Spleen (tissue), 7 donors: Measurements from ENCODE around the gene CFI.

Experiments
- CTCF ChIP-seq, 11 experiments: fragments of 200-600 bp in 7 of 11; fragments of 450-650 bp in 4 of 11; sonication (generic) in 4 of 11; IDR thresholded peaks in 8 of 11; conservative IDR thresholded peaks in 3 of 11; 1 replicate in 7 of 11; 2 replicates in 4 of 11; pipeline versions ENCODE4 v1.4.0 to v1.8.0; 2016 to 2021; ENCODE audit warnings: antibody characterized with exemption in 11 of 11, inconsistent platforms in 4 of 11, mild to moderate bottlenecking in 1 of 11
- POLR2A ChIP-seq, 3 donors: fragments of 450-650 bp; IDR thresholded peaks; one replicate each; pipeline ENCODE4 v1.5.1; 2017; ENCODE audit warnings: antibody characterized with exemption in 3 of 3, mild to moderate bottlenecking in 1 of 3
- donor health status: DM: no; HTN: no; CAD: no; lungs with moderate emphysema.
- donor health status: DM: no; HTN: no; CAD: no.
- donor health status: DM: no; HTN: no; CAD: no.

- TF ChIP-seq CTCF (IDR thresholded peaks at IDR 0.05 in 8 of 11, conservative IDR thresholded peaks at IDR 0.05 in 3 of 11) (no peak), POLR2A (IDR thresholded peaks at IDR 0.05) (no peak)
Measured at GRCh38 chr4:109816082-109816442, 14.3 kb upstream of the CFI start.
